ENCODE data around the gene RBAK. TPM values are rescaled to one million over a fixed set of nuclear protein-coding genes. Genes with fewer than 3 reads are reported as not detected.
"Not testable (repeated sequence)": the region's sequence is repeated elsewhere in the genome, so short reads cannot be mapped to it uniquely, and the experiment has no call there.

The RBAK gene
- total and polyA plus RNA-seq, 3 donors from 2014 or later, result 3.1 to 10.5 (median 9.4) TPM

DNA sequence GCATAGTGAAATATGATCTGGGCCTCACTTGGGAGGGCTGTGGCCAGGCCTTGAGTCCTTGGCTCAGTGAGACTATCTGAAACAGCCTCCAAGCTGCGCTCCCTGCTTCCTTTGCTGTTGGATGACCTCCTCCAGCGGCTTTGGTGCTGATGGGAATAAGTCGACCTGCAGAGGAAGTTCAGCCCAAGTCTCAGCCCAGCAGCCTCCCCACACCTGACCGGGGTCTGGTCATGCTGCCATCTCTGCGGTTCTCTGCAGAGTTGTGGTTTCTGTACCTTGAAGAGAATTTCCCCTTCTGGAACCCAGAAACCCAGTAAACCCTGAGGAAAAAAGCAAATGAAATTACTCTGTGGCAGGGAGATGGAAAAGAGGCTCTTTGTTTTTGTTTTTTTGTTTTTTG lies 4.6 kb upstream of the RBAK start:
- H3K36me3 ChIP-seq (ENCODE audit: low read depth, missing control alignments), result no peaks in the 10 kb centered on the region
- intact Hi-C loops (cut with DNase I; ENCODE audit: low total_unique reads), result no loop called here
- DNase-seq, result no peak
- H3K27ac ChIP-seq, result no peak overlapping the region
- no peak overlapping the region for H3K4me3 ChIP-seq
- no peaks in the 10 kb centered on the region for H3K9me3 ChIP-seq
- no peaks in the 10 kb centered on the region for H3K4me1 ChIP-seq
- TF ChIP-seq POLR2A (IDR thresholded peaks at IDR 0.05), result no peak
- TF ChIP-seq, protein P1, sequence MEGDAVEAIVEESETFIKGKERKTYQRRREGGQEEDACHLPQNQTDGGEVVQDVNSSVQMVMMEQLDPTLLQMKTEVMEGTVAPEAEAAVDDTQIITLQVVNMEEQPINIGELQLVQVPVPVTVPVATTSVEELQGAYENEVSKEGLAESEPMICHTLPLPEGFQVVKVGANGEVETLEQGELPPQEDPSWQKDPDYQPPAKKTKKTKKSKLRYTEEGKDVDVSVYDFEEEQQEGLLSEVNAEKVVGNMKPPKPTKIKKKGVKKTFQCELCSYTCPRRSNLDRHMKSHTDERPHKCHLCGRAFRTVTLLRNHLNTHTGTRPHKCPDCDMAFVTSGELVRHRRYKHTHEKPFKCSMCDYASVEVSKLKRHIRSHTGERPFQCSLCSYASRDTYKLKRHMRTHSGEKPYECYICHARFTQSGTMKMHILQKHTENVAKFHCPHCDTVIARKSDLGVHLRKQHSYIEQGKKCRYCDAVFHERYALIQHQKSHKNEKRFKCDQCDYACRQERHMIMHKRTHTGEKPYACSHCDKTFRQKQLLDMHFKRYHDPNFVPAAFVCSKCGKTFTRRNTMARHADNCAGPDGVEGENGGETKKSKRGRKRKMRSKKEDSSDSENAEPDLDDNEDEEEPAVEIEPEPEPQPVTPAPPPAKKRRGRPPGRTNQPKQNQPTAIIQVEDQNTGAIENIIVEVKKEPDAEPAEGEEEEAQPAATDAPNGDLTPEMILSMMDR (IDR thresholded peaks at IDR 0.05), result no peak
- H3K27me3 ChIP-seq, result no peaks in the 10 kb centered on the region
- 66 to 76% methylated on average over 3 to 5 of the region's 5 CpGs for WGBS, 2 donors

DNA sequence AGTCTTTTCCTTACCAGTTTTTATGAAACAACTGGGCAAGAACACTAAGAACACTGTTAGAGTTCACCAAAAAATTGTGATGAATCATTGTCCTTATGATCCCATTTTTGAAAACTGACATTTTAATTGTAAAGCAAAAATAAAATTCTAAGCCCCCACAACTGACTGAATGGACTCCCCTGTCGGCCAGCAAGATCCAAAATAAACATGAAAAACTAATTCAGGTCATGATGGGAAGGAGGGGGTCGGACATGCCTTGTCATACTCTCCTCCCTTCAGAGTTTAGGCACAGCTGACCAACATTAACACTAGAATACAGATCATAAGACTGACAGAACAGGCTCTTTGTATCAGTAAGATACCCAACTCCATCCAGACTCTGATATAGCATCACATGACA lies 2.0 kb upstream of the RBAK start:
- H3K27ac ChIP-seq, result no peak overlapping the region
- intact Hi-C loops (cut with DNase I; ENCODE audit: low total_unique reads), result no loop called here
- H3K9me3 ChIP-seq, result no peaks in the 10 kb centered on the region
- H3K4me1 ChIP-seq, result peaks cover 4% of the 10 kb centered on the region
- H3K36me3 ChIP-seq (ENCODE audit: low read depth, missing control alignments), result no peaks in the 10 kb centered on the region
- 47 to 79% methylated on average over 2 of the region's 2 CpGs for WGBS, 2 donors
- no peak overlapping the region for H3K4me3 ChIP-seq
- H3K27me3 ChIP-seq, result no peaks in the 10 kb centered on the region
- DNase-seq, result no peak
- TF ChIP-seq POLR2A (IDR thresholded peaks at IDR 0.05), result no peak
- TF ChIP-seq, protein P1 (IDR thresholded peaks at IDR 0.05), result no peak

DNA sequence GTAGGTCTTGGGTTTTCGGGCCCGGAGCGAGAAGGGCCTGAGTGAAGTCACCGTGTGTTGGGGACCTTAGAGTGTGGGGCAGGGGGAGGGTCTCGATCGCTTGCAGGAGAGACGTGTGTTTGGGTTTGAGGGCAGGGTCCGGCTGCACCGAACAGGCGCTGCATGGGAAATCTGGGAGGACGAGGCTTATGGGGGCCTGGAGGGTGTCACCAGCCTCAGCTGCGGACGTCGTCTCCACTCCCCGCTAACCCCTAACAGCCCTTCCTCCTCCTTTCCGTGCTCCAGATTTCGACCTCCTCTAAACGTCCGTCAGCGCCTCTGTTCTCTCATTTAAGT lies 705 bp downstream of the RBAK start:
- DNase-seq; H3K36me3 ChIP-seq (ENCODE audit: low read depth, missing control alignments); H3K4me1 ChIP-seq; H3K9me3 ChIP-seq; H3K27me3 ChIP-seq; intact Hi-C loops (cut with DNase I; ENCODE audit: low total_unique reads): not testable (repeated sequence)
- H3K4me3 ChIP-seq, result peak overlapping the region; percentile 87 to 97
- 0 to 3% methylated on average over 5 to 20 of the region's 20 CpGs for WGBS, 2 donors
- peak overlapping the region; percentile 63 to 77 for H3K27ac ChIP-seq

DNA sequence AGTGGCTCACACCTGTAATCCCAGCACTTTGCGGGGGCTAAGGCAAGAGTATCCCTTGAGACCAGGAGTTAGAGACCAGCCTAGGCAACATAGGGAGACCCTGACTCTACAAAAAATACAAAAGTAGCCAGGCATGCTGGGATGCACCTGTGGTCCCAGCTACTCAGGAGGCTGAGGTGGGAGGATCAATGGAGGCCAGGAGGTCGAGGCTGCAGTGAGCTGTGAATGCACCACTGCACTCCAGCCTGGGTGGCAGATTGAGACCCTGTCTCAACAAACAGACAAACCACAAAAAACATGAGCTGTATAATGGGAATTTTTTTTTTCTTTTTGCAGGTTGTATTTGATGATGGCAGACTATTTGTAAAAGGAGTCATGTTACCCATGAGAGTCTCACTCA lies 1.5 kb downstream of the RBAK start:
- H3K9me3 ChIP-seq; H3K4me3 ChIP-seq; H3K4me1 ChIP-seq; H3K27ac ChIP-seq; intact Hi-C loops (cut with DNase I; ENCODE audit: low total_unique reads); DNase-seq; H3K27me3 ChIP-seq; H3K36me3 ChIP-seq (ENCODE audit: low read depth, missing control alignments): not testable (repeated sequence)
- 86 to 89% methylated on average over 2 of the region's 2 CpGs for WGBS, 2 donors

DNA sequence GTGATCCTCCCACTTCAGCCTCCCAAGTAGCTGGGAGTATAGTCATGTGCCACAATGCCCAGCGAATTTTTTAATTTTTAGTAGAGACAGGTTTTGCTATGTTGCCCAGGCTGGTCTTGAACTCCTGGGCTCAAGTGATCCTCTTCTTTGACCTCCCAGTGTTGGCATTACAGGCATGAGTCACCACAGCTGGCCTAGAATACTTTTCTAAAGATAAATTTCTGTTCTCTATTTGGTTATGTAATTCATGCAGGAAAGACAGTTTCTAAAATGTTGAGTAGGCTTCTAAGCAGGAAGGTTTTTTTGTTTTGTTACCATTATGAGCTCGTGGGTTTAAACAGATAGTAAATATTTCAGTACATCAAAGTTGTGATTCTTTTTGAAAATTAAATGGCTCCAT lies 5.0 kb downstream of the RBAK start:
- no peak overlapping the region for H3K4me3 ChIP-seq
- DNase-seq, result no peak
- no peak overlapping the region for H3K27ac ChIP-seq
- H3K9me3 ChIP-seq, result no peaks in the 10 kb centered on the region
- no peaks in the 10 kb centered on the region for H3K36me3 ChIP-seq (ENCODE audit: low read depth, missing control alignments)
- H3K27me3 ChIP-seq, result no peaks in the 10 kb centered on the region
- H3K4me1 ChIP-seq, result peaks cover 4% of the 10 kb centered on the region
- intact Hi-C loops (cut with DNase I; ENCODE audit: low total_unique reads), result no loop called here
- WGBS, 2 donors, result 93% methylated on average over 2 of the region's 2 CpGs
- TF ChIP-seq, protein P1 (IDR thresholded peaks at IDR 0.05), result no peak
- no peak for TF ChIP-seq POLR2A (IDR thresholded peaks at IDR 0.05)

DNA sequence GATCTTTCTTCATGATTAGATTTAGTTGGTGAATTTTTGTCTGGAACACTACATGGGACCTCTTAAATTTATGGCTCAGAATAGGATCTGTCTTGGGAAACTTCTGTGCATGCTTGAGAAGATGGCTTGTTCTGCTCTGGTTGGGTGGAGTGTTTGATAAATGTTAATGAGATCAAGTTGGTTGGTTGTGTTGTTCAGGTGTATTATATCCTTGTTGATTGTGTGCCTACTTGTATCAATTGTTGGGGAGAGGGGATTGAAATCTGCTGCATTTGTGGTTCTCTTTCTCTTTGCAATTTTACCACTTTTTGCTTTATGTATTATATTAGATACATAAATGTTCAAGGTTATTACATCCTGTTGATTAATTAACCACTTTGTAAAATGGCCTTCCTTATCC lies 6.1 kb downstream of the RBAK start:
- H3K4me1 ChIP-seq; H3K36me3 ChIP-seq (ENCODE audit: low read depth, missing control alignments); H3K9me3 ChIP-seq; DNase-seq; intact Hi-C loops (cut with DNase I; ENCODE audit: low total_unique reads); H3K4me3 ChIP-seq; H3K27me3 ChIP-seq; H3K27ac ChIP-seq: not testable (repeated sequence)
